SK-N-SH treated with all-trans-retinoic acid at 6 μM for 48 hours (cell line): ENCODE data around the gene CCDC174.

Experiments used
- ARNTL ChIP-seq: fragments of 450-650 bp; formaldehyde crosslinking; IDR thresholded peaks from 2 replicates; pipeline ENCODE4 v1.5.0; 2020; ENCODE audit warnings: low read depth, mild to moderate bottlenecking, moderate library complexity, borderline replicate concordance
- CSDC2 ChIP-seq: fragments of 250-450 bp; sonication (Bioruptor Pico); IDR thresholded peaks from 2 replicates; pipeline ENCODE4 v1.5.0; 2020; ENCODE audit warnings: mild to moderate bottlenecking, moderate library complexity
- OSR1 ChIP-seq: fragments of 250-450 bp; sonication (Bioruptor Pico); IDR thresholded peaks from 2 replicates; pipeline ENCODE4 v1.8.0; 2022; ENCODE audit warnings: moderate library complexity, mild to moderate bottlenecking, inconsistent platforms
- RARB ChIP-seq: fragments of 250-450 bp; sonication (Bioruptor Pico); IDR thresholded peaks from 2 replicates; pipeline ENCODE4 v1.8.0; 2021; ENCODE audit warnings: mild to moderate bottlenecking, moderate library complexity
- SNAI2 ChIP-seq: fragments of 250-450 bp; sonication (Bioruptor Pico); IDR thresholded peaks from 2 replicates; pipeline ENCODE4 v1.5.0; 2020; ENCODE audit warnings: mild to moderate bottlenecking, moderate library complexity
- ZFP3 ChIP-seq: fragments of 250-450 bp; sonication (Bioruptor Pico); IDR thresholded peaks from 2 replicates; pipeline ENCODE4 v1.5.0; 2020; ENCODE audit warnings: mild to moderate bottlenecking, moderate library complexity
- ZFP30 ChIP-seq: fragments of 450-650 bp; formaldehyde crosslinking; IDR thresholded peaks from 2 replicates; pipeline ENCODE4 v1.5.0; 2022; ENCODE audit warnings: mild to moderate bottlenecking, moderate library complexity
- ZNF565 ChIP-seq: fragments of 450-650 bp; formaldehyde crosslinking; conservative IDR thresholded peaks from 2 replicates; pipeline ENCODE4 v1.5.0; 2020; ENCODE audit warnings: low read depth, mild to moderate bottlenecking, moderate library complexity
- ZNF70 ChIP-seq: fragments of 450-650 bp; formaldehyde crosslinking; IDR thresholded peaks from 2 replicates; pipeline ENCODE4 v1.5.0; 2020; ENCODE audit warnings: mild to moderate bottlenecking, moderate library complexity
- ZNF8 ChIP-seq: fragments of 450-650 bp; formaldehyde crosslinking; IDR thresholded peaks from 2 replicates; pipeline ENCODE4 v1.5.0; 2020; ENCODE audit warnings: mild to moderate bottlenecking, moderate library complexity
- TF ChIP-seq, protein P1 (sequence below): fragments of 250-450 bp; sonication (Bioruptor Pico); IDR thresholded peaks from 2 replicates; pipeline ENCODE4 v1.8.0; 2021; ENCODE audit warnings: low read depth, mild to moderate bottlenecking, moderate library complexity, borderline replicate concordance
- TF ChIP-seq, protein P2 (sequence below): fragments of 250-450 bp; sonication (Bioruptor Pico); IDR thresholded peaks from 2 replicates; pipeline ENCODE4 v1.8.0; 2020; ENCODE audit warnings: mild to moderate bottlenecking, moderate library complexity, borderline replicate concordance
- TF ChIP-seq, protein P3 (sequence below): fragments of 250-450 bp; sonication (Bioruptor Pico); IDR thresholded peaks from 2 replicates; pipeline ENCODE4 v1.5.1; 2021; ENCODE audit warnings: mild to moderate bottlenecking, moderate library complexity
- TF ChIP-seq, protein P4 (sequence below): fragments of 250-450 bp; sonication (Bioruptor Pico); IDR thresholded peaks from 2 replicates; pipeline ENCODE4 v1.5.0; 2020; ENCODE audit warnings: mild to moderate bottlenecking, moderate library complexity

DNA sequence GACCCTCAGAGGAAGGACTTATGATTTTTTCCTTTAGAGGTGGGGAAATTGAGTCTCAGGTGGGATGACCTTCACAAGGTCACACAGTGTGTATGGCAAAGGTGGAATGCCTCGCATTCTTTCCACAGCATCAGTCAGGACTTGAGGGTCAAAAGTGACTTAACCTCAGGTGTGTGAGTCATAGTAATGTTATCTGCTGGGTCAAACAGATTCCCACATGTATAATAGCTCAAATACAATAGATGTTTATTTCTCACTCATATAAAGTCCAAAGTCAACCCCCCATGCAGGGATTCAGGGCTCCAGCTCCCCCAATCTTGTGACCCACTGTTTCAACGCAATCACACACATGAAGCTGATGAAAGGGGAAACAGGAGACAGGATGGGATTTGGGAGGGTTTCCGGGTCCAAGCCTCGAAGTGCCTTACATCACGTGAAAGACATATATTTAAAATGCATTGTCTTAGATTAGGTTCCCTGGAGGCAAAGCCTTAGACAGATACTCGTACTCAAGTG is 34.0 kb upstream of the CCDC174 start:
- TF ChIP-seq, protein P1, sequence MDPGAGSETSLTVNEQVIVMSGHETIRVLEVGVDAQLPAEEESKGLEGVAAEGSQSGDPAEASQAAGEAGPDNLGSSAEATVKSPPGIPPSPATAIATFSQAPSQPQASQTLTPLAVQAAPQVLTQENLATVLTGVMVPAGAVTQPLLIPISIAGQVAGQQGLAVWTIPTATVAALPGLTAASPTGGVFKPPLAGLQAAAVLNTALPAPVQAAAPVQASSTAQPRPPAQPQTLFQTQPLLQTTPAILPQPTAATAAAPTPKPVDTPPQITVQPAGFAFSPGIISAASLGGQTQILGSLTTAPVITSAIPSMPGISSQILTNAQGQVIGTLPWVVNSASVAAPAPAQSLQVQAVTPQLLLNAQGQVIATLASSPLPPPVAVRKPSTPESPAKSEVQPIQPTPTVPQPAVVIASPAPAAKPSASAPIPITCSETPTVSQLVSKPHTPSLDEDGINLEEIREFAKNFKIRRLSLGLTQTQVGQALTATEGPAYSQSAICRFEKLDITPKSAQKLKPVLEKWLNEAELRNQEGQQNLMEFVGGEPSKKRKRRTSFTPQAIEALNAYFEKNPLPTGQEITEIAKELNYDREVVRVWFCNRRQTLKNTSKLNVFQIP = no peak
- TF ChIP-seq, protein P2, sequence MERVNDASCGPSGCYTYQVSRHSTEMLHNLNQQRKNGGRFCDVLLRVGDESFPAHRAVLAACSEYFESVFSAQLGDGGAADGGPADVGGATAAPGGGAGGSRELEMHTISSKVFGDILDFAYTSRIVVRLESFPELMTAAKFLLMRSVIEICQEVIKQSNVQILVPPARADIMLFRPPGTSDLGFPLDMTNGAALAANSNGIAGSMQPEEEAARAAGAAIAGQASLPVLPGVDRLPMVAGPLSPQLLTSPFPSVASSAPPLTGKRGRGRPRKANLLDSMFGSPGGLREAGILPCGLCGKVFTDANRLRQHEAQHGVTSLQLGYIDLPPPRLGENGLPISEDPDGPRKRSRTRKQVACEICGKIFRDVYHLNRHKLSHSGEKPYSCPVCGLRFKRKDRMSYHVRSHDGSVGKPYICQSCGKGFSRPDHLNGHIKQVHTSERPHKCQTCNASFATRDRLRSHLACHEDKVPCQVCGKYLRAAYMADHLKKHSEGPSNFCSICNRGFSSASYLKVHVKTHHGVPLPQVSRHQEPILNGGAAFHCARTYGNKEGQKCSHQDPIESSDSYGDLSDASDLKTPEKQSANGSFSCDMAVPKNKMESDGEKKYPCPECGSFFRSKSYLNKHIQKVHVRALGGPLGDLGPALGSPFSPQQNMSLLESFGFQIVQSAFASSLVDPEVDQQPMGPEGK (CRISPR knock-in tag) = no peak
- TF ChIP-seq ZNF8 (no peak), ZNF70 (CRISPR knock-in tag) (no peak), ZNF565 (CRISPR knock-in tag) (no peak), ZFP3 (CRISPR knock-in tag) (no peak), ZFP30 (CRISPR knock-in tag) (no peak), RARB (CRISPR knock-in tag) (no peak), OSR1 (no peak), SNAI2 (CRISPR knock-in tag) (no peak), CSDC2 (CRISPR knock-in tag) (no peak), ARNTL (CRISPR knock-in tag) (no peak)
- TF ChIP-seq, protein P3, sequence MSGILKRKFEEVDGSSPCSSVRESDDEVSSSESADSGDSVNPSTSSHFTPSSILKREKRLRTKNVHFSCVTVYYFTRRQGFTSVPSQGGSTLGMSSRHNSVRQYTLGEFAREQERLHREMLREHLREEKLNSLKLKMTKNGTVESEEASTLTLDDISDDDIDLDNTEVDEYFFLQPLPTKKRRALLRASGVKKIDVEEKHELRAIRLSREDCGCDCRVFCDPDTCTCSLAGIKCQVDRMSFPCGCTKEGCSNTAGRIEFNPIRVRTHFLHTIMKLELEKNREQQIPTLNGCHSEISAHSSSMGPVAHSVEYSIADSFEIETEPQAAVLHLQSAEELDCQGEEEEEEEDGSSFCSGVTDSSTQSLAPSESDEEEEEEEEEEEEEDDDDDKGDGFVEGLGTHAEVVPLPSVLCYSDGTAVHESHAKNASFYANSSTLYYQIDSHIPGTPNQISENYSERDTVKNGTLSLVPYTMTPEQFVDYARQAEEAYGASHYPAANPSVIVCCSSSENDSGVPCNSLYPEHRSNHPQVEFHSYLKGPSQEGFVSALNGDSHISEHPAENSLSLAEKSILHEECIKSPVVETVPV = no peak
- TF ChIP-seq, protein P4, sequence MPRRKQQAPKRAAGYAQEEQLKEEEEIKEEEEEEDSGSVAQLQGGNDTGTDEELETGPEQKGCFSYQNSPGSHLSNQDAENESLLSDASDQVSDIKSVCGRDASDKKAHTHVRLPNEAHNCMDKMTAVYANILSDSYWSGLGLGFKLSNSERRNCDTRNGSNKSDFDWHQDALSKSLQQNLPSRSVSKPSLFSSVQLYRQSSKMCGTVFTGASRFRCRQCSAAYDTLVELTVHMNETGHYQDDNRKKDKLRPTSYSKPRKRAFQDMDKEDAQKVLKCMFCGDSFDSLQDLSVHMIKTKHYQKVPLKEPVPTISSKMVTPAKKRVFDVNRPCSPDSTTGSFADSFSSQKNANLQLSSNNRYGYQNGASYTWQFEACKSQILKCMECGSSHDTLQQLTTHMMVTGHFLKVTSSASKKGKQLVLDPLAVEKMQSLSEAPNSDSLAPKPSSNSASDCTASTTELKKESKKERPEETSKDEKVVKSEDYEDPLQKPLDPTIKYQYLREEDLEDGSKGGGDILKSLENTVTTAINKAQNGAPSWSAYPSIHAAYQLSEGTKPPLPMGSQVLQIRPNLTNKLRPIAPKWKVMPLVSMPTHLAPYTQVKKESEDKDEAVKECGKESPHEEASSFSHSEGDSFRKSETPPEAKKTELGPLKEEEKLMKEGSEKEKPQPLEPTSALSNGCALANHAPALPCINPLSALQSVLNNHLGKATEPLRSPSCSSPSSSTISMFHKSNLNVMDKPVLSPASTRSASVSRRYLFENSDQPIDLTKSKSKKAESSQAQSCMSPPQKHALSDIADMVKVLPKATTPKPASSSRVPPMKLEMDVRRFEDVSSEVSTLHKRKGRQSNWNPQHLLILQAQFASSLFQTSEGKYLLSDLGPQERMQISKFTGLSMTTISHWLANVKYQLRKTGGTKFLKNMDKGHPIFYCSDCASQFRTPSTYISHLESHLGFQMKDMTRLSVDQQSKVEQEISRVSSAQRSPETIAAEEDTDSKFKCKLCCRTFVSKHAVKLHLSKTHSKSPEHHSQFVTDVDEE (CRISPR knock-in tag) = no peak
